Endothelial cell of umbilical vein (primary cell): Measurements from ENCODE around the gene CUEDC1. TPM values are rescaled to one million over a fixed set of nuclear protein-coding genes. Genes with fewer than 3 reads are reported as not detected.

Source experiments
- BruUV-seq: library from RNA; stranded (reverse); fragments of 400-500 nt; replicated peaks from 2 replicates; lab custom pipeline; 2021; lab: Mats Ljungman, UMichigan
- CTCF ChIA-PET: fragments of 300-600, 350-600 bp; sonication (Branson Sonifier 250); formaldehyde crosslinking; loops from one replicate; lab custom pipeline; 2021; ENCODE audit warnings: antibody characterized with exemption, inconsistent platforms; lab: Charles Lee
- POLR2A ChIA-PET: fragments of 300-600, 350-600 bp; sonication (Branson Sonifier 250); formaldehyde crosslinking; loops from one replicate; lab custom pipeline; 2021; ENCODE audit warnings: antibody characterized with exemption, inconsistent platforms; lab: Charles Lee
- DNase-seq: peaks from one replicate; pipeline ENCODE4 v3.0.0-alpha.2; 2011; ENCODE audit warnings: low read depth, low spot score
- FAIRE-seq: peaks from 2 replicates; lab custom pipeline; 2011; peaks lifted over from hg19 to GRCh38; lab: Jason Lieb, UNC
- H2AFZ ChIP-seq: 2 replicates; pipeline ENCODE4 v1.6.0; 2012; ENCODE audit warnings: low read depth, low read length, control low read depth, inconsistent platforms
- H3K27ac ChIP-seq: 2 replicates; pipeline ENCODE4 v1.5.1; 2011; ENCODE audit warnings: low read depth, mild to moderate bottlenecking, control low read depth, low read length, moderate library complexity; ENCODE audit not compliant: insufficient read depth
- H3K27me3 ChIP-seq, 2 experiments: 2 replicates each; pipeline versions ENCODE4 v1.6.0 to v1.6.1; 2011; ENCODE audit warnings: low read length in 2 of 2, mixed read lengths in 1 of 2; ENCODE audit not compliant: control insufficient read depth in 2 of 2, insufficient read depth in 2 of 2
- H3K36me3 ChIP-seq, 2 experiments: 2 replicates in 1 of 2; 3 replicates in 1 of 2; pipeline ENCODE4 v1.5.1; 2011; ENCODE audit warnings: low read length in 2 of 2, mild to moderate bottlenecking in 1 of 2, moderate library complexity in 1 of 2; ENCODE audit not compliant: control insufficient read depth in 2 of 2, insufficient read depth in 2 of 2; ENCODE audit errors: extremely low read depth in 1 of 2
- H3K4me1 ChIP-seq: 3 replicates; pipeline ENCODE4 v1.5.1; 2011; ENCODE audit warnings: mild to moderate bottlenecking, low read length; ENCODE audit not compliant: control insufficient read depth, insufficient read depth; ENCODE audit errors: extremely low read depth
- H3K4me2 ChIP-seq: 2 replicates; pipeline ENCODE4 v1.6.1; 2011; ENCODE audit warnings: low read length, control low read depth, mixed read lengths; ENCODE audit not compliant: insufficient read depth
- H3K4me3 ChIP-seq, 3 experiments: fragments of 200-600 bp in 1 of 3; sonication (generic), shearing (Covaris generic) in 1 of 3; replicated peaks in 1 of 3; 2 replicates each; pipeline ENCODE4 v1.5.1; 2011 to 2016; ENCODE audit warnings: control low read depth in 3 of 3, low read length in 3 of 3, mild to moderate bottlenecking in 2 of 3, inconsistent platforms in 1 of 3, low read depth in 1 of 3, moderate library complexity in 1 of 3; ENCODE audit not compliant: insufficient read depth in 1 of 3
- H3K79me2 ChIP-seq: 2 replicates; pipeline ENCODE4 v1.6.0; 2012; ENCODE audit warnings: low read length, inconsistent platforms; ENCODE audit not compliant: control insufficient read depth, insufficient read depth
- H3K9ac ChIP-seq: replicated peaks from 2 replicates; pipeline ENCODE3; 2011; ENCODE audit warnings: low read length, control low read depth; ENCODE audit not compliant: insufficient read depth; ENCODE audit errors: extremely low read depth
- H3K9me1 ChIP-seq: replicated peaks from 3 replicates; pipeline ENCODE4 v1.6.0; 2011; ENCODE audit warnings: mild to moderate bottlenecking, low read length; ENCODE audit not compliant: control insufficient read depth, insufficient read depth; ENCODE audit errors: extremely low read depth
- H3K9me3 ChIP-seq: replicated peaks from 2 replicates; pipeline ENCODE4 v1.5.1; 2012; ENCODE audit warnings: low read length, inconsistent platforms; ENCODE audit not compliant: control insufficient read depth, insufficient read depth
- H4K20me1 ChIP-seq: replicated peaks from 2 replicates; pipeline ENCODE3; 2011; ENCODE audit warnings: mild to moderate bottlenecking, low read length; ENCODE audit not compliant: control insufficient read depth, insufficient read depth; ENCODE audit errors: extremely low read depth
- EZH2 ChIP-seq: IDR thresholded peaks from 2 replicates; pipeline ENCODE4 v1.6.1; 2012; ENCODE audit warnings: borderline replicate concordance, low read depth, mild to moderate bottlenecking, moderate library complexity, low read length, inconsistent platforms; ENCODE audit not compliant: severe bottlenecking
- FOS ChIP-seq: IDR thresholded peaks from 2 replicates; pipeline ENCODE4 v1.6.1; 2011; ENCODE audit warnings: mild to moderate bottlenecking, low read length, moderate library complexity, borderline replicate concordance; ENCODE audit not compliant: insufficient read depth
- GATA2 ChIP-seq: IDR thresholded peaks from 2 replicates; pipeline ENCODE4 v1.7.0; 2011; ENCODE audit warnings: low read depth, mild to moderate bottlenecking, moderate library complexity, mixed read lengths, low read length; ENCODE audit not compliant: insufficient read length, insufficient read depth
- JUN ChIP-seq: IDR thresholded peaks from 2 replicates; pipeline ENCODE4 v1.6.1; 2011; ENCODE audit warnings: borderline replicate concordance, low read depth; ENCODE audit not compliant: insufficient read length, insufficient read depth
- MYC ChIP-seq: IDR thresholded peaks from one replicate; pipeline ENCODE4 v1.6.1; 2011; ENCODE audit warnings: mild to moderate bottlenecking, low read depth, low read length
- POLR2A ChIP-seq: IDR thresholded peaks from 2 replicates; pipeline ENCODE4 v1.6.1; 2012; ENCODE audit warnings: low read depth, mild to moderate bottlenecking, control low read depth, low read length
- POLR2AphosphoS5 ChIP-seq: IDR thresholded peaks from 2 replicates; pipeline ENCODE4 v1.6.1; 2012; ENCODE audit warnings: low read depth, mild to moderate bottlenecking, control low read depth, low read length, moderate library complexity; ENCODE audit not compliant: insufficient read depth
- dilution Hi-C: fragments of 300-500 bp; cut with MboI; formaldehyde crosslinking; loops from one replicate; pipeline ENCODE4 v1.15.0; 2019; ENCODE audit warnings: low sequenced_read_pairs; ENCODE audit not compliant: extremely low pct_ligation_motif_present
- intact Hi-C: fragments of 100-400 bp; cut with micrococcal nuclease; formaldehyde crosslinking; loops from one replicate; pipeline ENCODE4 v1.10.0; 2022
- polyA plus RNA-seq, 4 experiments: library from polyadenylated mRNA; depleted of rRNA in 3 of 4; stranded (reverse) in 3 of 4; unstranded in 1 of 4; fragments of >200 nt; gene quantifications; 2 replicates each; pipeline versions ENCODE4 v1.2.1 to v1.2.3, GENCODE V29; 2011 to 2012; ENCODE audit warnings: missing spikeins in 1 of 4
- total RNA-seq: library from RNA; stranded (reverse); gene quantifications from 2 replicates; pipeline ENCODE4 v1.2.3, GENCODE V29; 2021
- TF ChIP-seq, protein P1 (sequence below), 2 donors: IDR thresholded peaks; 1 replicate in 1 of 2; 2 replicates in 1 of 2; pipeline ENCODE4 v1.5.1; 2011; ENCODE audit warnings: low read length in 2 of 2, mild to moderate bottlenecking in 2 of 2, moderate library complexity in 2 of 2, control low read depth in 1 of 2, inconsistent platforms in 1 of 2, low read depth in 1 of 2; ENCODE audit not compliant: insufficient read depth in 1 of 2; ENCODE audit errors: extremely low read depth in 1 of 2
- TF ChIP-seq, protein P2 (sequence below): IDR thresholded peaks from 2 replicates; pipeline ENCODE4 v1.6.1; 2011; ENCODE audit not compliant: insufficient read depth, insufficient read length

CUEDC1 gene
- total and polyA plus RNA-seq, 2 donors (not counting 3 experiments of a cell fraction or from before 2014, with no cell fraction given): 15.8 to 27.7 TPM

DNA sequence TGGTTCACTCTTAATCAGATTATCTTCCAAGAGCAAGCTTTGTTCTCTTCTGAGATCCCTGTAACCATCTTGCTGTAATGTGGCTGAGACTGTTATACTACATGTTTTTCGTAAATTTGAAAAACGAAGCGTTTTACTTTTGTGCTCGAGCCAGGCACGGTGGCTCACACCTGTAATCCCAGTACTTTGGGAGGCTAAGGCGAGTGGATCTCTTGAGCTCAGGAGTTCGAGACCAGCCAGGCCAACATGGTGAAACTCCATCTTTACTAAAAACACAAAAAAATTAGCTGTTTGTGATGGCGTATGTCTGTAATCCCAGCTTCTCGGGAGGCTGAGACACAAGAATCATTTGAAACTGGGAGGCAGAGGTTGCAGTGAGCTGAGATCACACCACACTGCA is 7.8 kb downstream of the CUEDC1 start:
- H3K4me3 ChIP-seq: peak overlapping the region in 1 of 3 experiments; percentile 36
- no peaks in the 10 kb centered on the region for H4K20me1 ChIP-seq
- H3K4me1 ChIP-seq: peaks cover 39% of the 10 kb centered on the region
- no peaks in the 10 kb centered on the region for H3K36me3 ChIP-seq
- H3K27ac ChIP-seq: no peak overlapping the region
- no peaks in the 10 kb centered on the region for H3K9me3 ChIP-seq
- H3K79me2 ChIP-seq: peaks cover 8% of the 10 kb centered on the region
- no TSS peak for BruUV-seq
- H3K27me3 ChIP-seq: no peaks in the 10 kb centered on the region
- ChIA-PET CTCF (interaction anchor here (0.8 to 2.5 kb wide), 13 partner anchors 8 to 114 kb away, joined by 3 to 12 read pairs (median 4); partner anchors contain the start of gene CUEDC1), POLR2A (interaction anchor here (0.6 to 1.2 kb wide), 4 partner anchors 8 to 72 kb away, joined by 3 to 12 read pairs (median 5); no protein-coding TSS in a partner anchor)
- no peaks in the 10 kb centered on the region for H3K9me1 ChIP-seq
- dilution Hi-C loops: no loop called here
- H3K4me2 ChIP-seq: peak overlapping the region; percentile 64
- FAIRE-seq (peak; percentile 43), DNase-seq (no peak)
- intact Hi-C loops: no loop called here
- TF ChIP-seq POLR2AphosphoS5: no peak
- TF ChIP-seq POLR2A: no peak
- TF ChIP-seq, protein P1, sequence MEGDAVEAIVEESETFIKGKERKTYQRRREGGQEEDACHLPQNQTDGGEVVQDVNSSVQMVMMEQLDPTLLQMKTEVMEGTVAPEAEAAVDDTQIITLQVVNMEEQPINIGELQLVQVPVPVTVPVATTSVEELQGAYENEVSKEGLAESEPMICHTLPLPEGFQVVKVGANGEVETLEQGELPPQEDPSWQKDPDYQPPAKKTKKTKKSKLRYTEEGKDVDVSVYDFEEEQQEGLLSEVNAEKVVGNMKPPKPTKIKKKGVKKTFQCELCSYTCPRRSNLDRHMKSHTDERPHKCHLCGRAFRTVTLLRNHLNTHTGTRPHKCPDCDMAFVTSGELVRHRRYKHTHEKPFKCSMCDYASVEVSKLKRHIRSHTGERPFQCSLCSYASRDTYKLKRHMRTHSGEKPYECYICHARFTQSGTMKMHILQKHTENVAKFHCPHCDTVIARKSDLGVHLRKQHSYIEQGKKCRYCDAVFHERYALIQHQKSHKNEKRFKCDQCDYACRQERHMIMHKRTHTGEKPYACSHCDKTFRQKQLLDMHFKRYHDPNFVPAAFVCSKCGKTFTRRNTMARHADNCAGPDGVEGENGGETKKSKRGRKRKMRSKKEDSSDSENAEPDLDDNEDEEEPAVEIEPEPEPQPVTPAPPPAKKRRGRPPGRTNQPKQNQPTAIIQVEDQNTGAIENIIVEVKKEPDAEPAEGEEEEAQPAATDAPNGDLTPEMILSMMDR (IDR thresholded peaks at IDR 0.05; ENCODE audit: extremely low read depth in 1 of 2, insufficient read depth in 1 of 2, low read depth in 1 of 2, low read length in 2 of 2): no peak
- TF ChIP-seq GATA2: no peak
- TF ChIP-seq, protein P2, sequence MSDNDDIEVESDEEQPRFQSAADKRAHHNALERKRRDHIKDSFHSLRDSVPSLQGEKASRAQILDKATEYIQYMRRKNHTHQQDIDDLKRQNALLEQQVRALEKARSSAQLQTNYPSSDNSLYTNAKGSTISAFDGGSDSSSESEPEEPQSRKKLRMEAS: no peak
- TF ChIP-seq EZH2: no peak
- TF ChIP-seq JUN: no peak
- no peak for TF ChIP-seq FOS
- TF ChIP-seq MYC: no peak
- peak overlapping the region; percentile 16 for H3K9ac ChIP-seq
- H2AFZ ChIP-seq: peak overlapping the region; percentile 0
